Esophagus squamous epithelium (tissue), 5 donors: Measurements from ENCODE around the gene HPCAL4. TPM values are rescaled to one million over a fixed set of nuclear protein-coding genes. Genes with fewer than 3 reads are reported as not detected.
A peak's percentile ranks its signal among the peaks of the same experiment; 100 is the strongest.

Experiments used
- DNase-seq: peaks from one replicate; lab custom pipeline; 2025; lab: John Stamatoyannopoulos, UW
- H3K27ac ChIP-seq, 4 donors: fragments of 200-600 bp; sonication (generic); one replicate each; pipeline ENCODE4 v1.5.1; 2016 to 2019; ENCODE audit warnings: mild to moderate bottlenecking in 1 of 4
- H3K27me3 ChIP-seq, 4 donors: fragments of 200-600 bp; sonication (generic); 1 replicate in 3 of 4; 2 replicates in 1 of 4; pipeline versions ENCODE4 v1.5.1 to v1.6.0; 2017 to 2021; ENCODE audit warnings: antibody characterized with exemption in 1 of 4
- H3K36me3 ChIP-seq, 3 donors: fragments of 200-600 bp; sonication (generic); one replicate each; pipeline ENCODE4 v1.5.1; 2016 to 2019
- H3K4me1 ChIP-seq, 3 donors: fragments of 200-600 bp; sonication (generic); one replicate each; pipeline ENCODE4 v1.5.1; 2017 to 2019
- H3K4me3 ChIP-seq, 4 donors: fragments of 200-600 bp; sonication (generic); 1 replicate in 3 of 4; 2 replicates in 1 of 4; pipeline ENCODE4 v1.5.1; 2016 to 2019; ENCODE audit warnings: mild to moderate bottlenecking in 2 of 4, moderate library complexity in 1 of 4
- H3K9me3 ChIP-seq, 3 donors: fragments of 200-600 bp; sonication (generic); one replicate each; pipeline ENCODE4 v1.5.1; 2016 to 2019
- POLR2A ChIP-seq, 4 donors: fragments of 450-650 bp; IDR thresholded peaks; one replicate each; pipeline ENCODE4 v1.6.1; 2017; ENCODE audit warnings: antibody characterized with exemption in 4 of 4, mild to moderate bottlenecking in 4 of 4, moderate library complexity in 3 of 4
- WGBS, 2 donors: methylation state at CpG; one replicate each; pipeline ENCODE4 v1.1.5; 2018; 5-methylcytosine and 5-hydroxymethylcytosine counted together
- intact Hi-C: fragments of 100-400 bp; cut with DNase I; formaldehyde crosslinking; loops from one replicate; pipeline ENCODE4 v1.15.0; 2022
- total RNA-seq, 4 donors: library from RNA; depleted of rRNA; stranded (reverse); fragments of >200 nt; gene quantifications; one replicate each; pipeline ENCODE4 v1.1.0, GENCODE V29; 2016
- TF ChIP-seq, protein P1 (sequence below), 6 experiments: fragments of 450-650 bp in 4 of 6; fragments of 200-600 bp in 2 of 6; sonication (generic) in 2 of 6; IDR thresholded peaks; one replicate each; pipeline ENCODE4 v1.5.1; 2016 to 2019; ENCODE audit warnings: antibody characterized with exemption in 6 of 6, mild to moderate bottlenecking in 4 of 6, moderate library complexity in 4 of 6
- donor health status: DM: yes; HTN: yes; CAD: no.

The HPCAL4 gene
- total RNA-seq, 4 donors from 2014 or later: 0.19 to 0.41 TPM; not detected in 2

- DNase-seq: no peak
- TF ChIP-seq, protein P1, sequence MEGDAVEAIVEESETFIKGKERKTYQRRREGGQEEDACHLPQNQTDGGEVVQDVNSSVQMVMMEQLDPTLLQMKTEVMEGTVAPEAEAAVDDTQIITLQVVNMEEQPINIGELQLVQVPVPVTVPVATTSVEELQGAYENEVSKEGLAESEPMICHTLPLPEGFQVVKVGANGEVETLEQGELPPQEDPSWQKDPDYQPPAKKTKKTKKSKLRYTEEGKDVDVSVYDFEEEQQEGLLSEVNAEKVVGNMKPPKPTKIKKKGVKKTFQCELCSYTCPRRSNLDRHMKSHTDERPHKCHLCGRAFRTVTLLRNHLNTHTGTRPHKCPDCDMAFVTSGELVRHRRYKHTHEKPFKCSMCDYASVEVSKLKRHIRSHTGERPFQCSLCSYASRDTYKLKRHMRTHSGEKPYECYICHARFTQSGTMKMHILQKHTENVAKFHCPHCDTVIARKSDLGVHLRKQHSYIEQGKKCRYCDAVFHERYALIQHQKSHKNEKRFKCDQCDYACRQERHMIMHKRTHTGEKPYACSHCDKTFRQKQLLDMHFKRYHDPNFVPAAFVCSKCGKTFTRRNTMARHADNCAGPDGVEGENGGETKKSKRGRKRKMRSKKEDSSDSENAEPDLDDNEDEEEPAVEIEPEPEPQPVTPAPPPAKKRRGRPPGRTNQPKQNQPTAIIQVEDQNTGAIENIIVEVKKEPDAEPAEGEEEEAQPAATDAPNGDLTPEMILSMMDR (IDR thresholded peaks at IDR 0.05): peak in 1 of 6 experiments; percentile 5
- TF ChIP-seq POLR2A (IDR thresholded peaks at IDR 0.05): no peak
- H3K36me3 ChIP-seq: no peaks in the 10 kb centered on the region
Observed at GRCh38 chr1:39699419-39699818, 8.2 kb upstream of the HPCAL4 start.

DNA sequence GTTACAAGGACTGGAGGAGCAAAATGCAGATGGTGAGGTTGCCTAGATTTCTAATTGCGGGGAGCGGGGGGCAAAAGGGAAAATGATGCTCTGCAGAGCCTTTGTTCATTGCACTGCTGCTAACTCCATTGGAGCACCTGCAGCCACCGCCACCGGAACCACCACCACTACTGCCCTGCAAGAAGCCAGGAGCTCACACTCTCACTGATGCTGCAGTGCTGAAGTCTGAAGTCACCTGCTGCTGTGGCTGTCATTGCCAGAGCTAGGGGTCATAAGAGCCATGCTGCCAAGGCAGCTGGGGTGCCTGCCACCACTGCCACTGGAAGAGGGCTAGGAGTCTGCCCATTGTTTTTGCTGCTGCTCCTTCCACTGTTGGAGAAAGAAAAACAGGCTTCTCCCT lies 7.3 kb upstream of the HPCAL4 start:
- peaks cover 0 to 60% (median 0%) of the 10 kb centered on the region in 4 donors for H3K27me3 ChIP-seq
- peaks cover 0 to 5% (median 0%) of the 10 kb centered on the region in 3 donors for H3K4me1 ChIP-seq
- no peak overlapping the region for H3K27ac ChIP-seq
- H3K9me3 ChIP-seq: no peaks in the 10 kb centered on the region
- no peak overlapping the region for H3K4me3 ChIP-seq
- TF ChIP-seq, protein P1 (IDR thresholded peaks at IDR 0.05): no peak
- no peak for TF ChIP-seq POLR2A (IDR thresholded peaks at IDR 0.05)
- no peaks in the 10 kb centered on the region for H3K36me3 ChIP-seq
- WGBS, 2 donors: 71 to 85% methylated on average over 2 to 4 of the region's 4 CpGs
- DNase-seq: no peak
- intact Hi-C loops: no loop called here

More at GRCh38 chr1:39699419-39699818, 8.2 kb upstream of the HPCAL4 start:
- H3K4me1 ChIP-seq: peaks cover 0 to 5% (median 0%) of the 10 kb centered on the region in 3 donors
- H3K4me3 ChIP-seq: no peak overlapping the region
- WGBS, 2 donors: 81 to 97% methylated on average over 3 of the region's 3 CpGs
- H3K27ac ChIP-seq: no peak overlapping the region
- intact Hi-C loops: no loop called here
- H3K27me3 ChIP-seq: peaks cover 0 to 54% (median 0%) of the 10 kb centered on the region in 4 donors
- H3K9me3 ChIP-seq: no peaks in the 10 kb centered on the region

GRCh38 chr1:39696448-39696847 lies 5.2 kb upstream of the HPCAL4 start:
- 35 to 46% methylated on average over 1 of the region's 1 CpG for WGBS, 2 donors
- Histone ChIP-seq H3K4me3 (no peak overlapping the region), H3K9me3 (no peaks in the 10 kb centered on the region), H3K4me1 (peaks cover 10 to 20% (median 12%) of the 10 kb centered on the region in 3 donors), H3K27me3 (peaks cover 0 to 81% (median 4%) of the 10 kb centered on the region in 4 donors), H3K27ac (no peak overlapping the region), H3K36me3 (no peaks in the 10 kb centered on the region)
- intact Hi-C loops: no loop called here
- TF ChIP-seq, protein P1 (IDR thresholded peaks at IDR 0.05): no peak
- TF ChIP-seq POLR2A (IDR thresholded peaks at IDR 0.05): no peak
- DNase-seq: no peak

- no peaks in the 10 kb centered on the region for H3K9me3 ChIP-seq
- H3K27ac ChIP-seq: no peak overlapping the region
- H3K27me3 ChIP-seq: peaks cover 0 to 89% (median 7%) of the 10 kb centered on the region in 4 donors
- H3K4me1 ChIP-seq: peaks cover 14 to 24% (median 19%) of the 10 kb centered on the region in 3 donors
- no peaks in the 10 kb centered on the region for H3K36me3 ChIP-seq
- intact Hi-C loops: no loop called here
- no peak overlapping the region for H3K4me3 ChIP-seq
- TF ChIP-seq, protein P1 (IDR thresholded peaks at IDR 0.05): no peak
- TF ChIP-seq POLR2A (IDR thresholded peaks at IDR 0.05): no peak
- WGBS, 2 donors: 14 to 15% methylated on average over 1 of the region's 1 CpG
- no peak for DNase-seq
Observed at GRCh38 chr1:39695016-39695415, 3.8 kb upstream of the HPCAL4 start.

- Histone ChIP-seq H3K9me3 (no peaks in the 10 kb centered on the region), H3K4me3 (no peak overlapping the region), H3K27me3 (peaks cover 0 to 94% (median 7%) of the 10 kb centered on the region in 4 donors), H3K27ac (peak overlapping the region in 1 of 4 donors; percentile 22), H3K36me3 (no peaks in the 10 kb centered on the region), H3K4me1 (peaks cover 14 to 24% (median 19%) of the 10 kb centered on the region in 3 donors)
- intact Hi-C loops: no loop called here
- TF ChIP-seq POLR2A (IDR thresholded peaks at IDR 0.05): no peak
- TF ChIP-seq, protein P1 (IDR thresholded peaks at IDR 0.05): no peak
- DNase-seq: no peak
- 80% methylated on average over 1 of the region's 1 CpG; no CpG with 5 or more reads in 1 of the 2 donors for WGBS, 2 donors
Observed at GRCh38 chr1:39694026-39694425, 2.8 kb upstream of the HPCAL4 start.
